PC-9 (cell line): ENCODE data around the gene IMMP2L. TPM values are rescaled to one million over a fixed set of nuclear protein-coding genes. Genes with fewer than 3 reads are reported as not detected.

Experiments
- BruUV-seq: library from RNA; stranded (reverse); fragments of 400-500 nt; replicated peaks from 2 replicates; lab custom pipeline; 2021; lab: Mats Ljungman, UMichigan
- CTCF ChIA-PET: fragments of 300-600 bp; sonication (Branson Sonifier 250); formaldehyde crosslinking; loops from one replicate; lab custom pipeline; 2022; ENCODE audit warnings: antibody characterized with exemption; lab: Charles Lee
- POLR2A ChIA-PET: fragments of 300-600 bp; sonication (Branson Sonifier 250); formaldehyde crosslinking; loops from one replicate; lab custom pipeline; 2022; ENCODE audit warnings: antibody characterized with exemption; ENCODE audit not compliant: unreplicated experiment; lab: Charles Lee
- DNase-seq, 2 experiments: peaks; one replicate each; pipeline versions ENCODE4 v3.0.0 to v3.0.0-alpha.2; 2015 to 2022; ENCODE audit warnings: mixed read lengths in 1 of 2
- H2AFZ ChIP-seq: fragments of 200-600 bp; sonication (generic); 2 replicates; pipeline ENCODE4 v1.8.1; 2017; ENCODE audit warnings: antibody characterized with exemption
- H3F3A ChIP-seq: fragments of 200-600 bp; sonication (generic); 2 replicates; pipeline ENCODE4 v1.8.1; 2017; ENCODE audit warnings: antibody characterized with exemption, mild to moderate bottlenecking, low read depth; ENCODE audit not compliant: insufficient read depth
- H3K27ac ChIP-seq: fragments of 200-600 bp; sonication (generic); 2 replicates; pipeline ENCODE4 v1.6.1; 2016; ENCODE audit warnings: mixed run types
- H3K27me3 ChIP-seq: fragments of 200-600 bp; sonication (generic); 2 replicates; pipeline ENCODE4 v1.6.1; 2016; ENCODE audit warnings: low read depth, mixed run types; ENCODE audit not compliant: insufficient read depth
- H3K36me3 ChIP-seq: fragments of 200-600 bp; sonication (generic); 2 replicates; pipeline ENCODE4 v1.6.1; 2016; ENCODE audit warnings: low read depth, mixed run types
- H3K4me1 ChIP-seq: fragments of 200-600 bp; sonication (generic); replicated peaks from 2 replicates; pipeline ENCODE4 v1.6.1; 2016; ENCODE audit warnings: mixed run types; ENCODE audit not compliant: insufficient read depth
- H3K4me2 ChIP-seq: fragments of 200-600 bp; sonication (generic); 2 replicates; pipeline ENCODE4 v1.6.1; 2017; ENCODE audit warnings: mixed run types
- H3K4me3 ChIP-seq: fragments of 200-600 bp; sonication (generic); 2 replicates; pipeline ENCODE4 v1.6.1; 2016; ENCODE audit warnings: mixed run types
- H3K79me2 ChIP-seq: fragments of 200-600 bp; sonication (generic); 2 replicates; pipeline ENCODE4 v1.6.1; 2017; ENCODE audit warnings: low read depth, mixed run types
- H3K9me2 ChIP-seq: fragments of 200-600 bp; sonication (generic); 2 replicates; pipeline ENCODE4 v1.8.1; 2017; ENCODE audit warnings: mild to moderate bottlenecking; ENCODE audit not compliant: insufficient read depth
- H3K9me3 ChIP-seq: fragments of 200-600 bp; sonication (generic); 2 replicates; pipeline ENCODE4 v1.8.1; 2016; ENCODE audit warnings: low read depth; ENCODE audit not compliant: insufficient read depth
- H4K20me1 ChIP-seq: fragments of 200-600 bp; sonication (generic); 2 replicates; pipeline ENCODE4 v1.8.1; 2017; ENCODE audit not compliant: insufficient read depth
- CTCF ChIP-seq: fragments of 200-600 bp; sonication (generic); conservative IDR thresholded peaks from 2 replicates; pipeline ENCODE4 v1.6.1; 2017; ENCODE audit warnings: mixed run types, antibody characterized with exemption, mild to moderate bottlenecking, moderate library complexity
- EZH2 ChIP-seq: fragments of 200-600 bp; sonication (generic); IDR thresholded peaks from 2 replicates; pipeline ENCODE4 v1.8.0; 2017; ENCODE audit warnings: antibody characterized with exemption, low read depth
- intact Hi-C: fragments of 100-400 bp; cut with micrococcal nuclease; formaldehyde crosslinking; loops from one replicate; pipeline ENCODE4 v1.10.0; 2022; ENCODE audit not compliant: unreplicated experiment
- total RNA-seq: library from RNA; stranded (reverse); gene quantifications from 2 replicates; pipeline ENCODE4 v1.2.3, GENCODE V29; 2021

IMMP2L gene
- total RNA-seq, 1 experiment from 2014 or later = 40.5 TPM

- Histone ChIP-seq H3F3A (no peaks in the 10 kb centered on the region), H3K79me2 (no peaks in the 10 kb centered on the region), H2AFZ (no peak overlapping the region), H3K9me2 (no peaks in the 10 kb centered on the region), H3K4me2 (peak overlapping the region; percentile 52), H3K27me3 (no peaks in the 10 kb centered on the region), H3K4me1 (peaks cover 17% of the 10 kb centered on the region), H4K20me1 (no peaks in the 10 kb centered on the region), H3K36me3 (no peaks in the 10 kb centered on the region), H3K9me3 (no peaks in the 10 kb centered on the region), H3K27ac (peak overlapping the region; percentile 52), H3K4me3 (peak overlapping the region; percentile 3; the same call in 1 of the 2 replicates)
- TF ChIP-seq CTCF (no peak), EZH2 (no peak)
- peak in 1 of 2 experiments; percentile 88 for DNase-seq
- BruUV-seq = no TSS peak
- ChIA-PET POLR2A (no interaction called here), CTCF (no interaction called here)
- intact Hi-C loops = no loop called here
Observed at GRCh38 chr7:110766864-110767263, 795.4 kb downstream of the IMMP2L start.

GRCh38 chr7:110764852-110765251, 797.4 kb downstream of the IMMP2L start:
- intact Hi-C loops = no loop called here
- H3K9me2 ChIP-seq = no peaks in the 10 kb centered on the region
- TF ChIP-seq EZH2 = no peak
- no peak for TF ChIP-seq CTCF
- CTCF ChIA-PET = no interaction called here
- no peak overlapping the region for H3K27ac ChIP-seq
- no peaks in the 10 kb centered on the region for H3K27me3 ChIP-seq
- H3K4me2 ChIP-seq = no peak overlapping the region
- peaks cover 19% of the 10 kb centered on the region for H3K4me1 ChIP-seq
- POLR2A ChIA-PET = no interaction called here
- H3K36me3 ChIP-seq = no peaks in the 10 kb centered on the region
- H4K20me1 ChIP-seq = no peaks in the 10 kb centered on the region
- no peaks in the 10 kb centered on the region for H3K9me3 ChIP-seq
- DNase-seq = no peak
- no peak overlapping the region for H2AFZ ChIP-seq
- H3K4me3 ChIP-seq = no peak overlapping the region
- H3K79me2 ChIP-seq = no peaks in the 10 kb centered on the region
- no TSS peak for BruUV-seq
- no peaks in the 10 kb centered on the region for H3F3A ChIP-seq

GRCh38 chr7:110762546-110763225, 799.6 kb downstream of the IMMP2L start:
- H3K9me3 ChIP-seq = no peaks in the 10 kb centered on the region
- no peak overlapping the region for H3K4me2 ChIP-seq
- H3K27me3 ChIP-seq = no peaks in the 10 kb centered on the region
- H3F3A ChIP-seq = no peaks in the 10 kb centered on the region
- intact Hi-C loops = no loop called here
- H3K4me1 ChIP-seq = peaks cover 38% of the 10 kb centered on the region
- TF ChIP-seq EZH2 = no peak
- TF ChIP-seq CTCF = no peak
- H3K27ac ChIP-seq = no peak overlapping the region
- H2AFZ ChIP-seq = no peak overlapping the region
- H3K9me2 ChIP-seq = no peaks in the 10 kb centered on the region
- no TSS peak for BruUV-seq
- CTCF ChIA-PET = no interaction called here
- H3K4me3 ChIP-seq = no peak overlapping the region
- no peaks in the 10 kb centered on the region for H4K20me1 ChIP-seq
- no peaks in the 10 kb centered on the region for H3K36me3 ChIP-seq
- no peak for DNase-seq
- POLR2A ChIA-PET = no interaction called here
- H3K79me2 ChIP-seq = no peaks in the 10 kb centered on the region
